Measurements from ENCODE around the gene ZNF835.
"Not testable (repeated sequence)": the region's sequence is repeated elsewhere in the genome, so short reads cannot be mapped to it uniquely, and the experiment has no call there.

Gene ZNF835

DNA sequence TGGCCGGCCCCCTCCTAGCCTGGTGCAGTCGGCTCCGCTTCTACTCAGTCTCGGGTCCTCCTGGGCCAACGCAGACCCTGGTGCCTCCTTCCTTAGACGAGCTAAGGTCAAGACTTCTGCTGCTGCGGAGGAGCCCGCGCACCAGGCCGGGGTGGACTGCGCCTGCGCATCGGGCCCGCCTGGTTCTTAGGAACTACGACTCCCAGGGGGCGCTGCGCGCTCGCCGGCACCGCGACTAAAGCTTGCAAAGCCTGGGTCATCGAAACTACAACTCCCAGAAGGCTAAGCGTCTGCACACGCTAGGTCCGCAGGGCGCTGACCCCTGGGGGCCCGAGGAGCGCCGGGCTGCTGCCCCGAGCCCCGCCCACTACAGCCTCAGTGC, at the start of gene ZNF835:
Gene ZNF835 (minus strand): TSS at position 145 of the 382 bp plus-strand sequence. CDS start 6,559 bp downstream, outside the sequence.
- DNase-seq (ENCODE audit: low read depth) = no peak

DNA sequence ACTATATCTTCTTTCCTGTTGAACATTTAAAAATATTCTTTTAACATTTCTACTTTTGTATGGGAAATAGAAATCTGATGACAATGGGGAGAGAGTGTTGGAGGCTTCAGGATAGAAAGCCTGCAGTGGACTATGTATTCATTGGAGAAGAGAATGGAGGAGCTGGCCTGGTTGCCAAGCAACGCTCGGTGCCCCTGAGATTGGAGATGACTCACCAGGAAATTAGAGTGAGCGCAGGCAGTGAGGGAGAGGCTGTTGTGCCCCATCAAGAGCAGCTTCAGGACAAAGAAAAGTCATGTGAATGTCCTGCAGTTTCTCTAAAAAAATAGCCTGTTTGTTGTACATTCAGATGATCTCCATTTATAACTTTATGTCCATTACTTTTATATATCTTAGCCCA, 48.7 kb upstream of the ZNF835 start:
- no peak for DNase-seq (ENCODE audit: low read depth)

DNA sequence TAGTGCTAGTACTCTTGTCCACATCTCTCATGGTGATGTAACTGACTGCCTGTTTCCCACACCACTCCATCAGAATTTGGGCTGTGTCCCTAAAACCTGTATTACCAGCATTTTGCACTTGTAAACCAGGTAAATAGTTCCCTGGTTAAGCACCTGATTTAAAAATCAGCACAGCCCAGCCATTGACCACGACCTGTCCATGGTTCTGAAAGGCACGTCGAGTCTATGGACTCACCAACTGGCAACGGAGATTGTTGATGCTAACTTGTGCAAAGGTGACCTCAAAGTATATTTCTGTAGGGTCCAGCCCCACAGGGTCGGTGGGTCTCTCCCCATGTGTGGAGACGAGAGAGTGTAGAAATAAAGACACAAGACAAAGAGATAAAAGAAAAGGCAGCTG, 46.7 kb upstream of the ZNF835 start:
- no peak for DNase-seq (ENCODE audit: low read depth)

GRCh38 chr19:56712611-56713276, 41.2 kb upstream of the ZNF835 start:
- DNase-seq (ENCODE audit: low read depth) = no peak

DNA sequence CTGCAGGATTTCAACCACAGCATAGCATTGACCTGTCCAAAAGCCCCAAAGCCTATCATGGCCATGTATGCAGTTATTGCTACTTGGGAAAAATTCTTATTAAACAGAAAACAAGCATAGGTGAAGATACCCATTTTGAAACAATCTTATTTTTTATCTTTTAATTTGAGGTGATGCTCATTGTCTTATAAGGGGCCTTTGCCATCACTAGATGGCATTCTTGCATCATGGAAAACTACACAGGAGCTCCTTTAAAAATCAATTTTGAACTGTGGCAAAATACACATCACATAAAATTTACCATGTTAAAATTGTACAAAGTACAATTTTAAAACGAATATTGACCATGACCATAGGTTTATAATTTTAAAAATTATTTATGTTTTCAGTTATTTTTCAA, 38.9 kb upstream of the ZNF835 start:
- no peak for DNase-seq (ENCODE audit: low read depth)

DNA sequence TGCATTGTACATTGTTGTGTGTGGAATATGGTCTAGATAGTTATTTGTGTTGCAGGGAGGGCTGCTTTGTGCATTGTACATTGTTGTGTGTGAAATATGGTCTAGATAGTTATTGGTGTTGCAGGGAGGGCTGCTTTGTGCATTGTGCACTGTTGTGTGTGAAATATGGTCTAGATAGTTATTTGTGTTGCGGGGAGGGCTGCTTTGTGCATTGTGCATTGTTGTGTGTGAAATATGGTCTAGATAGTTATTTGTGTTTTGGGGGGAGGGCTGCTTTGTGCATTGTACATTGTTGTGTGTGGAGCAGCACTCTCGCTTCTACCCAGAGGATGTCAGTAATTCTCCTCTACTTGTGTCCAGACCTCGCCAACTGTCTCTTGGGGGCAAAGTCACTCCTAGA, 36.3 kb upstream of the ZNF835 start:
- DNase-seq (ENCODE audit: low read depth) = no peak

- no peak for DNase-seq (ENCODE audit: low read depth)
Measured at GRCh38 chr19:56705939-56706338, 34.4 kb upstream of the ZNF835 start.

GRCh38 chr19:56701895-56702294, 30.3 kb upstream of the ZNF835 start:
- no peak for DNase-seq (ENCODE audit: low read depth)

DNA sequence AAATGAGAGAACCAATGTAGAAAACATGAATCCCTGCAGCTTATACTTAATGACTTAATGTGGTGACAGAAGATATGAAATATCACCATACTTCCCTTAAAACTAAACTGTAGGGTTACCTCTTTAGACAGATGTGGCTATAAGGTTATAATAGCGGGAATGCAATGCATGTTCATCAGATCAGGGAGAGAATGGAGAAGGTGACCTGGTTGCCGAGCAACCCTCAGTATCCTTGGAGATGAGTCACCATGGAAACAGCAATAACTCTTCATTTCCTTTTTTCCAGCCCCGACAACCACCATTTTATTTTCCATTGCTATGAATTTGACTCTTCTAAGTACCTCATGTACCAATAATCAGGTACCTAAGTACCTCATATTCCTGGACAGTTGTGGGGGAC, 28.0 kb upstream of the ZNF835 start:
- no peak for DNase-seq (ENCODE audit: low read depth)

DNA sequence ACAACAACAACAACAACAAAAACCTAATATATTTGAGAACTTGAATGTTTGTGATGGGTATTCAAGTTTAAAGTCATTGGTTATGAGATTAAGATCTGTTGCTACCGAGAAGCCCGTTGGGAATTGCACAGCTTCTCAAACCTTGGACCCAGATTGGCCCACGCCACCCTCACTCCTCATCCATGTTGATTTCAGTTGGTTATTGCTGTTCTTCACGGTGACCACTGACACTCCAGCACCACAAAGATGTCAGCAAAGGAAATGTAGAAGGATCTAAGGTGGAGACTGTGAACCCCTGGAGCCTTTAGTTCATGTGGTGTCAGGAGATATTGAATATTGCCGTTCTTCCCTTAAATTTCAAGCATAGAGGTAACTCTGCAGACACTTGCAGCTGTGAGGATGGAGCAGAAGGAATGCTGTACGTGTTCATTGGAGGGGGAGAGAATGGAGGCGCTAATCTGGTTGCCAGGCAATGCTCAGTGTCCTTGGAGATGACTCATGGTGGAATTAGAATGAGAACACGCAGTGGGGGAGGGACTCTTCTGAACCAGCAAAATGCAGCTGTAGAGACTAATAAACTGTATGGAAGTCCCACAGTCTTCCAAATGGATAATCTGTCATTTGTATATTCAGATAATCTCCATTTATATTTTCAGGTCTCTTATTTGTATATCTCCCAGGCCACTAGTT, 20.8 kb upstream of the ZNF835 start:
- no peak for DNase-seq (ENCODE audit: low read depth)

DNA sequence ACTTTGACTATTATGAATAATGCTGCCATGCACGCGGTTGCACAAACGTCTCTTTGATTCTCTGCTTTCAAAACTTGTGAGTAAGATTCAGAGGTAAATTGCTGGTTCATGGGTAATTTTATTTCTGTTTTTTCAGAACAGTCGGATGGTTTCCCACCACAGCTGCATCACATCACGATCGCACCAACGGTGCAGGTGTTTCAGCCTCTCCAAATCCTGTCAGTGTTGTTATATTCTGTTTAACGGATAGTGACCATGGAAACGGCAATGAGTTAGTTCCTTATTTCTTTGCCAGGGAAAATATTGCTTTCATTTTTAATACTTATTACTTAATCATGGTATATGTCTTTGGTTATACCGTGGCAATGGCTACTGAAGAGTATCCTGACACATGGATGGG, 19.1 kb upstream of the ZNF835 start:
- no peak for DNase-seq (ENCODE audit: low read depth)

- no peak for DNase-seq (ENCODE audit: low read depth)
Measured at GRCh38 chr19:56689198-56689597, 17.6 kb upstream of the ZNF835 start.

DNA sequence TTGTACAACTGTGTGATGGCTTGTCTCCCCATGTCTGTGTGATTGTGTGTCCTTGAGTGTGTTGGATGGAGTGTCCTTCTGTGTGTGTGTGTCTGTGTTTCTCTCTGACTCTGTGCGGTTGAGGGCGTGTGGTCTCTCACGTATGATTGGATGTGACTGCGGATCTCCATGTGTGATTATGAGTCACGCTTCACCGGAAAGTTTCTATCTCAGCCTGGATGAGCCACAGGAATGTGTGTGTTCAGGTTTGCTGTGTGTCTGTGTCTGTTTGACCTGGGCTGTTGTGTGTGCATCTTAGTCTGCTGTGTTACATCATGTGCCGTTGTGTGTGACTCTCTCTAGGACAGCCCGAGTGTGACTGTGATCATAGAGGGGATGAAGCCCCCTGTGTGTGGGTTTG, 15.5 kb upstream of the ZNF835 start:
- DNase-seq (ENCODE audit: low read depth) = no peak

- DNase-seq (ENCODE audit: low read depth) = no peak
Measured at GRCh38 chr19:56683116-56683515, 11.6 kb upstream of the ZNF835 start.

- no peak for DNase-seq (ENCODE audit: low read depth)
Measured at GRCh38 chr19:56681702-56682101, 10.1 kb upstream of the ZNF835 start.

DNA sequence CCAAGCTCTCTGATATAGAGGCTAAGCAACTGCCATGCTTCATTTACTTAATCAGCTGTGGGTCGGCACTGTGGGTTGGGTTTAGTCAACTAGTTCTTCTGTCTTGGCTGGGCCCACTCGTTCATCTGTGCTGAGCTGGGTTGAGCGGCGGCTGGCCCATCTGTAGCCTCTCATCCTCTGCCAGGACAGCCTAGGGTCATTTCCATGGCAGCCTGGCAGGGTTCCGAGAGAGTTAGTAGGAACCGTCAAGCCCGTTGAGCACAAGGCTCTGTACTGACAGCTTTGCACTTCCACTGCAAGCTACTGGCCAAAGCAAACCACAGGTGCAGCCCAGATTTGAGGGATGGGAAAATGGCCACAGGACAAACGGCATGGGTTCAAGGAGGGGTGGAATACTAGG, 6.6 kb upstream of the ZNF835 start:
- no peak for DNase-seq (ENCODE audit: low read depth)

DNA sequence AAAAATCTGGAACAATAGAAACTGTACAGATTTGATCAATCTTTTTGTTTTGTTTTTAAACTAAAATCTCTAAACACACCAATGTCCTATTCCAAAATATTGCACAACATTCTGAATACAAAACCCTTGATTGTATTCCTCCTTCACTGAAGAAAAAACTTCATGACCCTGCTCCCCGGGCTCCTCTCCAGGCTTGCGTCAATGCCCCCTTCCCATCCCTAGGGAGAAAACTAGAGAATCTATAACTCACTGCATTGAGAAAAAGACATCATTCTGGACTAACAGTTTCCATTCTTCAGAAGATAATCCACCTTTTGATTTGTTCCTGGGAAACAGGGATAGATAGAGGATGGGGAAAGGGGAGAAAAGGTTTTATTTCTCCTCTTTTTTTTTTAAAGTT, 1.1 kb upstream of the ZNF835 start:
- DNase-seq (ENCODE audit: low read depth) = not testable (repeated sequence)

GRCh38 chr19:56670961-56671612, 470 bp downstream of the ZNF835 start:
- no peak for DNase-seq (ENCODE audit: low read depth)

- DNase-seq (ENCODE audit: low read depth) = no peak
Measured at GRCh38 chr19:56670401-56670960, 1.1 kb downstream of the ZNF835 start.

DNA sequence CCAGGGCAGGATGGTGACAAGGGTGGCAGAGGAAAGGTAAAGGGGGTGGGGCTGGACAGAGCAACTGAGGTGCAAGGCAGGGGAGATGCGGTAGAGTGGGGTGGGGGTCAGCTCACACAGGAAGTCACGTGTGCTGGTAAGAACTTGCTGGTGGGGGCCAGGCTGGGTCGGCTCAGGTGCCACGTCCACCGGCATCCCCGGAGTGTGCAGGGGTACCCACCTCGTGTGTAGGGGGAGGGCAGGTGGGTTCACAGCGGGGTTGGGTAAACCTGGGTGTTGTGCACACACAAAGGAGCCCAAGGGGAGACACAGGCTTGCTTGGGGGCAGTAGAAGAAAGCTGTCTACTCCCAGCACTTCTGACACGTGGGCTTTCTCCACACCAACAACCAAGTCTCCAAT, 2.9 kb downstream of the ZNF835 start:
- no peak for DNase-seq (ENCODE audit: low read depth)

DNA sequence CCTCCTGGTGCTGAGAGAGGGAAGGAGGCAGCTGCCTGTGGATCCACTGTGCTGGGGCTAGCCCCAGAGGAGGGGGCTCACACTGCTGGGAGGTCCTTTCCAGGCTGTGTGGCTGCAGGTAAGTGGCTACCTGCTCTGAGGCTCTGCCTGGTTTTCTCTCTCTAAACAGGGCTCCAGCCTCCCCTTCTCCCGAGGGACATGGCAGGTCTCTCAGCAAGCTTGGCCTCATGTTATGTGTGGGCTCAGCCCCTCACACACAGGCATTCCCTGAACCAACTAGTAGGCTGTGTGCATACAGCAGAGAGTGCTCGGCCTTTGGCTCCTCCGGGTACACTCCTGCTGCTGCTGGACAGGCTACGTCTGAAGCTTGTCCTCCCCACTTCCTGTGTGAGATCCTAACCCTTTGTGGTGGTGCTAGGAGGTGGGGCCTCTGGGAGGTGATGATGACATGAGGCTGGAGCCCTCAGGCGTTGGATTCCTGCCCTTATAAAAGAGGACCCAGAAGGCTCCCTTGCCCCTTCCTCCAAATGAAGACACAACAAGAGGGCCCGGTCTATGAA, 4.2 kb downstream of the ZNF835 start:
- DNase-seq (ENCODE audit: low read depth) = no peak

- no peak for DNase-seq (ENCODE audit: low read depth)
Measured at GRCh38 chr19:56664511-56664910, 7.0 kb downstream of the ZNF835 start.
